ACC112 (cell line): Measurements from ENCODE around the gene GRIPAP1.

Experiments used
- H2AFZ ChIP-seq: fragments of 200-600 bp; sonication (generic); one replicate; pipeline ENCODE4 v1.6.0; 2017; ENCODE audit warnings: antibody characterized with exemption, low read length; ENCODE audit not compliant: unreplicated experiment
- H3K27ac ChIP-seq: fragments of 200-600 bp; sonication (generic); 2 replicates; pipeline ENCODE4 v1.5.1; 2014; ENCODE audit warnings: low read depth, mild to moderate bottlenecking, antibody characterized with exemption, low read length, moderate library complexity
- H3K27me3 ChIP-seq: fragments of 200-600 bp; sonication (generic); 2 replicates; pipeline ENCODE4 v1.6.1; 2014; ENCODE audit warnings: mild to moderate bottlenecking, antibody characterized with exemption, low read length, moderate library complexity, mixed read lengths; ENCODE audit not compliant: insufficient read depth
- H3K36me3 ChIP-seq: fragments of 200-600 bp; sonication (generic); 2 replicates; pipeline ENCODE4 v1.6.1; 2016; ENCODE audit warnings: mild to moderate bottlenecking, antibody characterized with exemption, low read length, moderate library complexity, mixed read lengths; ENCODE audit not compliant: insufficient read depth
- H3K4me1 ChIP-seq: fragments of 200-600 bp; sonication (generic); one replicate; pipeline ENCODE4 v1.6.1; 2016; ENCODE audit warnings: low read length, mixed read lengths; ENCODE audit not compliant: insufficient read depth, unreplicated experiment, control insufficient read depth
- H3K4me3 ChIP-seq: fragments of 200-600 bp; sonication (generic); 2 replicates; pipeline ENCODE4 v1.5.1; 2014; ENCODE audit warnings: mild to moderate bottlenecking, low read depth, low read length
- H3K79me2 ChIP-seq: fragments of 200-600 bp; sonication (generic); one replicate; pipeline ENCODE4 v1.6.0; 2016; ENCODE audit warnings: low read length; ENCODE audit not compliant: control insufficient read depth, unreplicated experiment, insufficient read depth

GRIPAP1 gene

DNA sequence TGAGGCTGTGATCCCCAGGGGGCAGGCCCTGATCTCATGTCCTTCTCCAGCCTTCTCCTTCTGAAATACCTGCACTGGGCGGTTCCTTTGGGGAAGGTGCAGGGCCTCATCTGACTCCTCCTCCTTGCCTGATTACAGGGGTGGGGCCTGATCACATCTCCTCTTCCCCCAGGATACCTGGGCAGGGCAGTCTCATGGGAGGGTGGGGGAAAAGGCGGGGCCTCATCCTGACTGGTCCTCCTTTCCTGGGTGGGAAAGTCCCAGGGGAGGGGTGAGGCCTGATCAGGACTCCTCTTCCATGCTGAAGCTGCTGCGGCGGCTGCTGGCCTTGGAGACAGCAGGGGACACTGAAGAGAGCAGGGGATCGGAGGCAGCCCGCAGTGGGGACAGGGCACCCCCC is 27.8 kb upstream of the GRIPAP1 start:
- no peaks in the 10 kb centered on the region for H3K27me3 ChIP-seq
- H3K27ac ChIP-seq: no peak overlapping the region
- H3K79me2 ChIP-seq: no peaks in the 10 kb centered on the region
- H2AFZ ChIP-seq: no peak overlapping the region
- H3K4me3 ChIP-seq: no peak overlapping the region
- no peaks in the 10 kb centered on the region for H3K4me1 ChIP-seq
- peaks cover 6% of the 10 kb centered on the region; the same call in 1 of the 2 replicates for H3K36me3 ChIP-seq

DNA sequence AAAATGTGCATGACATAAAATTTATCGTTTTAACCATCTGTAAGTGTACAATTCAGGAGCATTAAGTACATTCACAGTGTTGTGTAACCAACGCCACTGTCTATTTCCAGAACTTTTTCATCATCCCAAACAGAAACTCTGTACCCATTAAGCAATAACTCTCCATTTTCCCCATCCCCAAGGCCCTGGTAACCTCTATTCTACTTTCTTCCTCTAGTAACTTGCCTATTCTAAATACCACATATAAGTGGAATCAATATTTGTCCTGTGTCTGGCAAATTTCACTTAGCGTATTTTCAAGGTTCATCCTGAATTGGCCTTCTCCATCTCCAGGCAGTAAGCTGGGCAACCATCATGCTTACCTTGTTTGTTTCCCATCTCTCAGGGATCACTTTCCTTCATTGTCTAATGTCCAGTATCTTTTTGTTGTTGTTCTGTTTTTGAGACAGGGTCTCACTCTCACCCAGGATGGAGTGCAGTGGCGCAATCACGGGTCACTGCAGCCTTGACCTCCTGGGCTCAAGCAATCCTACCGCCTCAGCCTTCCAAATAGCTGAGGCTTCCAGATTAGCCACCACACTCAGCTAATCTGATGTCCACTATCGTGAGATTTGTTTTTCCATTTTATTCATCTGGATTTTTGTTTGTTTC is 17.7 kb upstream of the GRIPAP1 start:
- Histone ChIP-seq H3K27ac (no peak overlapping the region), H3K4me1 (no peaks in the 10 kb centered on the region)

DNA sequence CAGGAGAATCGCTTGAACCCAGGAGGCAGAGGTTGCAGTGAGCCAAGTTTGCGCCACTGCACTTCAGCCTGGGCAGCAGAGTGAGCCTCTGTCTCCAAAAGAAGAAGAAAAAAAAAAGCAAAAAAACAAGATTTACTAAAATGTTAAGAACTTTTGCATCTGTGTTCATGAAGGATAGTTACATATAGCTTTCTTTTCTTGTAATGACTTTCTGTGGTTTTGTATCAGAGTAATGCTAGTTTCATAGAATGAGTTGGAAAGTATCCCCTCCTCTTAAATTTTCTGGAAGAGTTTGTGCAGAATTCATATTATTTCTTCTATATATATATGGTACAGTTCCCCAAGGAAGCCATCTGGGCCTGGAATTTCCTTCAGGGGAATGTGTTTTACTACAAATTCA is 17.0 kb upstream of the GRIPAP1 start:
- no peak overlapping the region for H3K27ac ChIP-seq

More for the DNA sequence above, 17.7 kb upstream of the GRIPAP1 start:
- no peak overlapping the region for H3K4me3 ChIP-seq
- H3K79me2 ChIP-seq: no peaks in the 10 kb centered on the region
- no peaks in the 10 kb centered on the region for H3K27me3 ChIP-seq
- no peaks in the 10 kb centered on the region for H3K36me3 ChIP-seq
- no peak overlapping the region for H2AFZ ChIP-seq

DNA sequence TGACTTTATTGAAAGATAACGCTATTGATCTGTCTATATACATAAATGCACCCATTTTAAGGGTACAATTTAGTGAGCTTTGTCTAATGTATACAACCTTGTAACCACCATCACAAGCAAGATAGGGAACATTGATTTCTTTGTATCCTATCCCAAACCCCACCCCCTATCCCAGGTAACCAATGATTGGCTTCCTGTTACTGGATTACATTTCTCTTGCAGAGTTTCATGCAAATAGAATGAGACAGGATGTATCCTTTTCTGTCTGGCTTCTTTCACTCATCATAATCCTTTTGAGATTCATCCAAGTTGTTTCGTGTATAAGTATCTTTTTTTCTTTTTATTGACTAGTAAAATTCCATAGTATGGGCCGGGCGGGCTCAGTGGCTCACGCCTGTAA is 1.6 kb upstream of the GRIPAP1 start:
- no peaks in the 10 kb centered on the region for H3K36me3 ChIP-seq

More for the DNA sequence above, 17.0 kb upstream of the GRIPAP1 start:
- H3K4me1 ChIP-seq: no peaks in the 10 kb centered on the region
- H3K27me3 ChIP-seq: no peaks in the 10 kb centered on the region
- H3K4me3 ChIP-seq: no peak overlapping the region
- no peaks in the 10 kb centered on the region for H3K79me2 ChIP-seq
- no peaks in the 10 kb centered on the region for H3K36me3 ChIP-seq
- no peak overlapping the region for H2AFZ ChIP-seq

DNA sequence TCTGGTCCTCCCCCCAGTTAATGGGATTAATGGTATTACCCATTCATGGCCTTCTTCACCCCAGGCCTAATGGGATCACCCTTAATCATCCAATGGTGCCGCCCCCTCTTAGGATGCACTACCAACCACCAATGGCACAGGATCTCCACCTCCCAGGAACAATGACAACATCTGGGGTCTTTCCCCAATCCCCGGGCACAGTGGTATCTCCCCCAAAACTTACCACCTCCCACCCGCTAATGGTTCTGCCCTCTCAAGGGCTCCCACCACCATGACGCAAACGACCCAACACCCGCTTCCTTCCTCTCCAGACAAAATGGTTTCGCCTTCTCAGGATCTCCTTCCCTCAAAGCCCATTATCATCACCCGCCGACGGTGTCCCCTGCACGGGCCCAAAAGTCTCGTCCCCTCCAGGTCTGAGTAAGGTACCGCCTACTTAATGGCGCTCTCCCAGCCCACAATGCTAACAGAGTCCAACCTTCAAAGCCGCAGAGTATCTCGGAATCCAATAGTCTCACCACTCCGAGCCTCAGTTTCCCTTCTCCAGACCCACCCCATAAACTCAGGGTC is 458 bp downstream of the GRIPAP1 start:
- Histone ChIP-seq H3K27me3 (no peaks in the 10 kb centered on the region), H2AFZ (peak overlapping the region; percentile 85), H3K4me3 (peak overlapping the region; percentile 88), H3K27ac (peak overlapping the region; percentile 99), H3K36me3 (peaks cover 2% of the 10 kb centered on the region; the same call in 1 of the 2 replicates), H3K4me1 (no peaks in the 10 kb centered on the region), H3K79me2 (peaks cover 14% of the 10 kb centered on the region)

More for the DNA sequence above, 1.6 kb upstream of the GRIPAP1 start:
- no peaks in the 10 kb centered on the region for H3K27me3 ChIP-seq
- no peak overlapping the region for H2AFZ ChIP-seq
- H3K4me3 ChIP-seq: no peak overlapping the region
- H3K4me1 ChIP-seq: no peaks in the 10 kb centered on the region
- no peak overlapping the region for H3K27ac ChIP-seq
- peaks cover 14% of the 10 kb centered on the region for H3K79me2 ChIP-seq

DNA sequence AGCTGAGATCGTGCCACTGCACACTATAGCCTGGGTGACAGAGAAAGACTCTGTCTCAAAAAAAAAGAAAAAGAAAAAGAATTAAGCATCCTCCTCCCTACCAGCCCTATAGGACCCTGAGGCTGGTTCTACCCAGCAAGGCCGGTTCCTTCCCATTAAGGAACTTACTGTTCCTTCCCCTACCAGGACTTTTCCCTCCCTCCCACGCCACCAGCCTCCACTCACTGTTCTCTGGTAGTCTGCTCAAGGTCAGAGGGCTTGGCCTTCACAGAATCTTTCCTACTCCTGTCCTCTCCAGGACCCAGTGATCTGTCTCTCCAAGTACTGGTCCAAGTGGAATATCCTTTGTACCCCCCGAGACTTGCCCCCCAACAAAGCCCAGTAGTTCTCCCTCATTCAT is 1.4 kb downstream of the GRIPAP1 start:
- H3K27me3 ChIP-seq: no peaks in the 10 kb centered on the region
- H3K79me2 ChIP-seq: peaks cover 14% of the 10 kb centered on the region
- no peak overlapping the region for H2AFZ ChIP-seq
- H3K36me3 ChIP-seq: peaks cover 2% of the 10 kb centered on the region; the same call in 1 of the 2 replicates
- no peak overlapping the region for H3K27ac ChIP-seq
- H3K4me3 ChIP-seq: peak overlapping the region; percentile 88
- no peaks in the 10 kb centered on the region for H3K4me1 ChIP-seq

DNA sequence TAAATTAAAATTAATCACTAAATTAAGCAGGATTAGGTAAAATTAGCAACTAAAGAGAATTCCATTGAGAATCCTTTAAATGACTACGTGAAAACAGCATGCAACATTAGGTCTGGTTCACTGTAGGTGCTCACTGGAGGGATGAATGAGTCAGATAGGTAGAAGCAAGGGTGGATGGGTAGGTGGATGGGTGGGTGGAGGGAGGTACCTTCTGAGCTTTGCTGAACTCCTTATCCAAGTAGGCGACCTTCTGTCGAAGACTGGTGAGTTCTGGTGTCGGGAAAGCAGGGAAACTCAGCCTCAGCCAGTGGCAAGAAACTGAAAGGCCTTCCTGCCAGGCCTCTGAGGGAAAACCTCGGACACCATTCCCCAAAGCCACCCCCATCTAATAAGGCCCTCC is 3.0 kb downstream of the GRIPAP1 start:
- Histone ChIP-seq H3K36me3 (peaks cover 2% of the 10 kb centered on the region; the same call in 1 of the 2 replicates), H3K27ac (no peak overlapping the region), H3K79me2 (peaks cover 14% of the 10 kb centered on the region), H3K4me3 (no peak overlapping the region), H3K4me1 (no peaks in the 10 kb centered on the region), H3K27me3 (no peaks in the 10 kb centered on the region), H2AFZ (no peak overlapping the region)

DNA sequence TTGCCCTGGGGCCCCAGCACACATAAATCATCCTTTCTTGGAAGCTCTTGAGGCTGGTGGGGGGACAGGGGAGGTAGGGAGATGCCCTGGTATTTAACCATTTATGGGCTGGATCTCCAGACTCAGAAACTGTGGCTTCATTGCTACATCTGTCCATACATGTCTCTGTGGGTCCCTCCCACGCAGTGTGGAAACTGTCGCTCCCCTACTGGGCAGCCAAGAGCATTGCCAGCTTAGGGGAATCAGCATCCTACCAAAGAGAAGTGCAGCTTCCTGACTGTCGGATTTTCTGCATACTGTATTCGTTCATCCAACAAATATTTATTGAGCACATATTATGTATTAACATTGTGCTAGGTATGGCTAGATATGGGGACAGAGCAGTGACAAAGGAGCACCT is 3.7 kb downstream of the GRIPAP1 start:
- Histone ChIP-seq H2AFZ (no peak overlapping the region), H3K27me3 (no peaks in the 10 kb centered on the region), H3K4me3 (no peak overlapping the region), H3K79me2 (peaks cover 14% of the 10 kb centered on the region), H3K27ac (no peak overlapping the region), H3K4me1 (no peaks in the 10 kb centered on the region), H3K36me3 (peaks cover 2% of the 10 kb centered on the region; the same call in 1 of the 2 replicates)

DNA sequence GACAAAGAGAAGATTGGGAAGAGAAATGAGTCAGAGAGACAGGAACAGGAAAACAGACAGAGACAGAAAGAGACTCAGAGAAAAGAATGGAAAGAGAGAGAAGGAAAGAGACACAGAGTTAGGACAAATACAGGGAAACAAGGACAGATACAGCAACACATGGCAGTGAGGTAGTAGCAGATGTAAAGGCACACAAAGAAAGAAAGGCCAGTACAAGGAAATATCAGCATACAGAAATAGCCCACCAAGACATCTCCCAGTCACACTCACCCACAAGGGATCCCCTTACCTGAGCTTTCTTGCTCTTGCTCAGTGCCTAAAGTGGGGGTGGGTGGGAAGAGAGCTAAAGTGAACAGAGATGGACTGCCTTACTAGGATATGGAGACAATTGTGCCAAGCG is 4.2 kb downstream of the GRIPAP1 start:
- no peak overlapping the region for H3K27ac ChIP-seq
- no peaks in the 10 kb centered on the region for H3K4me1 ChIP-seq
- H2AFZ ChIP-seq: no peak overlapping the region
- peaks cover 2% of the 10 kb centered on the region; the same call in 1 of the 2 replicates for H3K36me3 ChIP-seq
- H3K4me3 ChIP-seq: no peak overlapping the region
- H3K79me2 ChIP-seq: peaks cover 14% of the 10 kb centered on the region
- no peaks in the 10 kb centered on the region for H3K27me3 ChIP-seq

DNA sequence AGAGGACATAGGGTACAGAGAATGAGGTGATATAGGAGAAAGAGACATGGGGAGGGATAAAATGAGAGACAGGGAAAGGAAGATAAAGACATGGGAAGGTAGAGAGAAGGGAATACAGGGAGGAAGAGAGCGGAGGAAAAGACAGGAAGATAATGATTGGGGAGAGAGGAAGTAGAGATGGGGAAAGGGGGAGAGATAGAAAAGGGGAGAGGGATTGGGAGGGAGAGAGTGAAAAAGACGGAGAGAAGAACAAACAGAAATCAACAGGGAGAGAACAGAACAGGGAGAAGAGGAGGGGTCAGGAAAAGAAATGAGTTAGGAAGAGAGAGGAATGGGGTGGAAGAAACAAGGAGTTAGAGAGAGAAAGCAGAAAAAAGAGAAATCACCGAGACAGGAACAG is 4.6 kb downstream of the GRIPAP1 start:
- H3K36me3 ChIP-seq: peaks cover 2% of the 10 kb centered on the region; the same call in 1 of the 2 replicates
- no peak overlapping the region for H2AFZ ChIP-seq
- H3K4me1 ChIP-seq: no peaks in the 10 kb centered on the region
- H3K27ac ChIP-seq: no peak overlapping the region
- no peaks in the 10 kb centered on the region for H3K27me3 ChIP-seq
- no peak overlapping the region for H3K4me3 ChIP-seq
- H3K79me2 ChIP-seq: peaks cover 14% of the 10 kb centered on the region

DNA sequence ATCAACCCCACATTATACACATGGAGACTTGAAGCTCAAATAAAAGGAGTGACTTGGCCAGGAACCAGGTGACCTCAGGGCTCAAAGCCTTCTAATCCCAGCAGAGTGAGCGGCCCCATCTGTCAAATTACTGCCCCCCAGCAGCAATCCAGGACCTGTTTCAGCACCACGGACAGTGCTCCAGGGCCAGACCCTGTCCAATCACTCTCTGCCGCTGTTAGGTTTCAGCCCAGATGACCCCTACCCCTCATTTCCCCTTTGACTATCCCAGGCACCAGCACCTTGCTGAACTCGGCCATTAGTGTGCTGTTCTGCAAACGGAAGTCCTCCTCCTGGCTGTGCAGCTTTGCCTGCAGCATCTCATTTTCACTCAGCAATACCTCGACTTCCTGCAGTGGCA is 5.1 kb downstream of the GRIPAP1 start:
- Histone ChIP-seq H3K36me3 (peaks cover 2% of the 10 kb centered on the region; the same call in 1 of the 2 replicates), H2AFZ (no peak overlapping the region), H3K79me2 (peaks cover 14% of the 10 kb centered on the region), H3K4me1 (no peaks in the 10 kb centered on the region), H3K4me3 (no peak overlapping the region), H3K27me3 (no peaks in the 10 kb centered on the region), H3K27ac (no peak overlapping the region)
